ENCODE results near the gene CTSA.

DNA sequence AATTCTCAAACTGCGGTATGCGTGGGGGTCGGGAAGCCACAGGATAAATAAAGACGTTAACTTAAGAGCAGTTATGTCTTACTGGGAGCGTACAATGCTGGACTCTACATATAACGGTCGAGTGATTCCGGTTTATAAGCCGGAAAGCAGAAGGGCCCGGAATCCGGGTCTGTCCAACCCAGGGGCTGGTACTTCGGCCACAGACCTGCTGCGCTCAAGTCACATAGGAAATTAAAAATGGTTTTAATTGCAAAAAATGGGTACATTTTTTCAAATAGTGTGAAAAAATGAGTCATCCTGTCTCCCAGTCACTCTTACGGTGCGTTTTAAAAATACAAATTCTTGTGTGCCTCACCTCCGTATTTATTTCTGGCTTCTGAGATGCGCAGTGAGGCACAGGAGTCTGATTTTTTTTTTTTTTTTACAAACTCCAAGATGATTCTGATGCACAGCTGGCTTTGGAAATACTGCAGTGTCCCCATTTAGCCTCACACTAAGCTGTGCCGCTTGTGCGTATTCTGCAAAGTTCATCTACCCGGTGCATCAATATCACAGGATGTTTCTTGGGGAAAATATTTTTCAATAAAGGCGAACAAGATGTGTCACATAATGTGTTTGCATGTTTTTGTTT lies 44.4 kb downstream of the CTSA start:
- TF ChIP-seq EZH2phosphoT487 (IDR thresholded peaks at IDR 0.05; ENCODE audit: unreplicated experiment) (no peak), CREB1 (CRISPR knock-in tag; IDR thresholded peaks at IDR 0.05; ENCODE audit: low read depth) (no peak), EZH2 (IDR thresholded peaks at IDR 0.05; ENCODE audit: low read depth, unreplicated experiment) (no peak), STAT1 (IDR thresholded peaks at IDR 0.05; ENCODE audit: unreplicated experiment) (no peak), NANOG (IDR thresholded peaks at IDR 0.05; ENCODE audit: borderline replicate concordance) (no peak), REST (IDR thresholded peaks at IDR 0.05; ENCODE audit: unreplicated experiment) (no peak)

Data from GM23338 (cell line).